Kidney (tissue), 14 donors: ENCODE measurements around the gene NFIA. TPM values are rescaled to one million over a fixed set of nuclear protein-coding genes. Genes with fewer than 3 reads are reported as not detected.

Source experiments
- DNase-seq, 5 donors: peaks; one replicate each; pipeline ENCODE4 v3.0.0-alpha.2; 2013 to 2020
- FAIRE-seq: peaks from 2 replicates; lab custom pipeline; 2012; peaks lifted over from hg19 to GRCh38; lab: Jason Lieb, UNC
- H3K27ac ChIP-seq, 2 donors: one replicate each; pipeline ENCODE4 v1.7.0; 2013; ENCODE audit warnings: low read depth in 2 of 2, low read length in 2 of 2, inconsistent platforms in 1 of 2
- H3K27me3 ChIP-seq: one replicate; pipeline ENCODE4 v1.7.1; 2013; ENCODE audit warnings: low read length, inconsistent platforms; ENCODE audit not compliant: control insufficient read depth, insufficient read depth
- H3K36me3 ChIP-seq, 3 donors: one replicate each; pipeline versions ENCODE4 v1.7.0 to v1.7.1; 2013; ENCODE audit warnings: low read length in 3 of 3, control low read depth in 1 of 3, inconsistent platforms in 1 of 3; ENCODE audit not compliant: insufficient read depth in 3 of 3, control insufficient read depth in 2 of 3
- H3K4me1 ChIP-seq, 3 donors: one replicate each; pipeline versions ENCODE4 v1.7.0 to v1.7.1; 2013; ENCODE audit warnings: low read length in 3 of 3, inconsistent platforms in 1 of 3, low read depth in 1 of 3; ENCODE audit not compliant: control insufficient read depth in 2 of 3, insufficient read depth in 2 of 3
- H3K4me3 ChIP-seq, 3 donors: one replicate each; pipeline versions ENCODE4 v1.7.0 to v1.8.1; 2013; ENCODE audit warnings: low read length in 3 of 3, control low read depth in 1 of 3, inconsistent platforms in 1 of 3
- H3K9ac ChIP-seq, 3 donors: one replicate each; pipeline versions ENCODE4 v1.7.0 to v1.7.1; 2013; ENCODE audit warnings: low read length in 3 of 3, control low read depth in 1 of 3, inconsistent platforms in 1 of 3
- H3K9me3 ChIP-seq, 3 donors: one replicate each; pipeline versions ENCODE4 v1.7.0 to v1.7.1; 2013; ENCODE audit warnings: low read length in 3 of 3, control low read depth in 1 of 3, inconsistent platforms in 1 of 3; ENCODE audit not compliant: control insufficient read depth in 2 of 3, insufficient read depth in 1 of 3
- CTCF ChIP-seq: IDR thresholded peaks from 3 replicates; pipeline ENCODE4 v1.5.1; 2012; ENCODE audit warnings: mild to moderate bottlenecking, moderate library complexity, borderline replicate concordance; ENCODE audit not compliant: insufficient read depth; ENCODE audit errors: extremely low read depth
- intact Hi-C: fragments of 100-400 bp; cut with DNase I; formaldehyde crosslinking; loops from one replicate; pipeline ENCODE4 v1.11.1; 2022
- polyA plus RNA-seq: library from polyadenylated mRNA; stranded (reverse); fragments of 350-450 nt; fragmentation: Illumina TruSeq; extraction: RNeasy Lipid Tissue Mini Kit (QIAGEN cat#74804); gene quantifications from one replicate; pipeline ENCODE4 v1.2.3, GENCODE V29; 2014; ENCODE audit warnings: low read depth, low replicate concordance; ENCODE audit not compliant: insufficient read depth
- total RNA-seq: library from RNA; stranded (reverse); fragmentation: NEBNext Ultra II Directional; extraction: Animal tissue kit (Norgen Biotek cat#: 25700); gene quantifications from one replicate; pipeline ENCODE4 v1.2.1, GENCODE V29; 2021
- donor health status: control.
- donor health status: control.
- donor health status: control.
- donor health status: control.
- donor health status: control.
- donor health status: DM: yes; HTN: yes; CAD: no.
- donor health status: Normal renal cell carcinoma (clear cell type).

The NFIA gene
- total and polyA plus RNA-seq, 2 donors from 2014 or later, result 4.8 to 87.5 TPM

DNA sequence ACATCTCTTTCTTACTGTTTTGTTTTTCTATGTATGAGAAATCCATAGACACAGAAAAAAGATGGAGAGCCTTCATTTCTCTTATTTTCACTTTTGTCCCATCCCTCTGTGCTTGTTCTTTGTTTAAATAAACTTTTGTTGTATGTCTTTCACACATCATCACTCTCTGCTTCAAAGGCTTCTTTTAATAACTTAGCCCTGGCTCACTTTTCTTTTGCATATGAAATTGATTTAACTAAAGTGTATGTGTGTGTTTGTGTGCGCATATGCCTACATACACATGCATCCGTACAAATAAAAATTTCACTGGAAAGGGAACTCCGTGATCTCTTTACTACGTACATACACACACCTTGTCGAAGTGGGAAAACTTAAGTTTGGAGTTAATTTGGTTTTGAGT is 168.6 kb downstream of the NFIA start:
- H3K9me3 ChIP-seq, result no peaks in the 10 kb centered on the region
- intact Hi-C loops, result no loop called here
- no peak for TF ChIP-seq CTCF
- no peak overlapping the region for H3K9ac ChIP-seq
- DNase-seq (no peak), FAIRE-seq (no peak)
- H3K27me3 ChIP-seq, result no peaks in the 10 kb centered on the region
- no peak overlapping the region for H3K4me3 ChIP-seq
- peaks cover 3 to 11% (median 6%) of the 10 kb centered on the region in 3 donors for H3K4me1 ChIP-seq
- no peaks in the 10 kb centered on the region for H3K36me3 ChIP-seq
- H3K27ac ChIP-seq, result no peak overlapping the region

DNA sequence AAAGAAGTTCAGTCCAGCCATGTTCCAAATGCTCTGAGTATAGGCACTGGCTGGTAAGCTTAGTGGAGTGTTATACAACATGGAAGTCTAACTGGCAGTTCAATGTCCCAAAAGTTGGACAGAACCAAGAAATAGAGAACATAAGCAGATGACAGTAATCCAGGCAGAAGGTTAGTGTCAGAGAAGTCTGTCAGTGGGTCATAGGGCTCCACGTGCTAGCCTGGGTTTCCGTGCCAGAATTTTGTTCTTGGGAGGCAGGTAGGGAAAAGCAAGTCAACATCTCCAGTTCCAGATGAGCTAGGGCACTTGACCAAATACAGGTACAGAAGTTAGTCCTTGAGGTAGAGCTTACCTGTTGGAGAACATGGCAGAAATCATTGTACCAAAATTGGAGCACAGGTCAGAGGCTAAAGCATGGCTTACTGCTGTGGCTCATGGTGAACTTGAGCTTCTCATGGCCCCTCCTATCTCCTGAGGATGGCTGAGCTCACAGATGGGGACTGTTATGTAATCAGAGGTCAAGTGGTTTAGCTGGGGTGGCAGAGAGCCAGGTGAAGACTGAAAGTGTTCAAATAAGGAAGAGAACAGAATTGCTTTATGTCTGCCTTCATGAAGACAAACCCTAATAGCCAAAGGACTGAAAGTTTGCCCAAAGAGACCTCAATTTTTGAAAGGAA is 170.8 kb downstream of the NFIA start:
- Histone ChIP-seq H3K4me1 (peaks cover 3 to 11% (median 6%) of the 10 kb centered on the region in 3 donors), H3K27ac (peak overlapping the region in 1 of 2 donors; percentile 58), H3K9ac (no peak overlapping the region), H3K4me3 (no peak overlapping the region), H3K9me3 (no peaks in the 10 kb centered on the region), H3K27me3 (no peaks in the 10 kb centered on the region), H3K36me3 (no peaks in the 10 kb centered on the region)
- TF ChIP-seq CTCF, result no peak
- DNase-seq (no peak), FAIRE-seq (no peak)
- intact Hi-C loops, result no loop called here

GRCh38 chr1:61253912-61254633 is 171.7 kb downstream of the NFIA start:
- intact Hi-C loops, result no loop called here
- Histone ChIP-seq H3K9me3 (no peaks in the 10 kb centered on the region), H3K9ac (no peak overlapping the region), H3K36me3 (no peaks in the 10 kb centered on the region), H3K4me1 (peaks cover 3 to 11% (median 6%) of the 10 kb centered on the region in 3 donors), H3K27ac (peak overlapping the region in 1 of 2 donors; percentile 45), H3K4me3 (no peak overlapping the region), H3K27me3 (no peaks in the 10 kb centered on the region)
- DNase-seq, result no peak
- no peak for FAIRE-seq
- TF ChIP-seq CTCF, result no peak
